NCI-H2227 treated with DMSO at 0.1 percent for 48 hours (cell line): ENCODE data around the gene SNX25.
A peak's percentile ranks its signal among the peaks of the same experiment; 100 is the strongest.

Experiments used
- DNase-seq: peaks from one replicate; lab custom pipeline; 2025; lab: John Stamatoyannopoulos, UW

SNX25 gene

DNA sequence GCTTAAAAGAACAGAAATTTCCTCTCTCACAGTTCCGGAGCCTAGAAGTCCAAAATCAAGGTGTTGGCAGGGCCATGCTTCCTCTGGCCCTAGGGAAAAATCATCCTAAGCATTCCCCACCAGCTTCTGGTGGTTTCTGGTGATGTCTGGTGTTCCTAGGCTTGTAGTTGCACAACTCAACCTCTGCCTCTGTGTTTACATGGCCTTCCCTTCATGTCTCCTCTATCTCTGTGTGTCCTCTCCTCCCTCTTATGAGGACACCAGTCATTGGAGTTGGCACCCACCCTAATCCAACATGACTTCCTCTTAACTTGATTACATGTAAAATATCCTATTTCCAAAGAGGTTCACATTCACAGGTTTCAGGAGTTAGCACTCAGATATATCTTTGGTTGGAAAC lies 170.9 kb downstream of the SNX25 start:
- DNase-seq, result no peak

DNA sequence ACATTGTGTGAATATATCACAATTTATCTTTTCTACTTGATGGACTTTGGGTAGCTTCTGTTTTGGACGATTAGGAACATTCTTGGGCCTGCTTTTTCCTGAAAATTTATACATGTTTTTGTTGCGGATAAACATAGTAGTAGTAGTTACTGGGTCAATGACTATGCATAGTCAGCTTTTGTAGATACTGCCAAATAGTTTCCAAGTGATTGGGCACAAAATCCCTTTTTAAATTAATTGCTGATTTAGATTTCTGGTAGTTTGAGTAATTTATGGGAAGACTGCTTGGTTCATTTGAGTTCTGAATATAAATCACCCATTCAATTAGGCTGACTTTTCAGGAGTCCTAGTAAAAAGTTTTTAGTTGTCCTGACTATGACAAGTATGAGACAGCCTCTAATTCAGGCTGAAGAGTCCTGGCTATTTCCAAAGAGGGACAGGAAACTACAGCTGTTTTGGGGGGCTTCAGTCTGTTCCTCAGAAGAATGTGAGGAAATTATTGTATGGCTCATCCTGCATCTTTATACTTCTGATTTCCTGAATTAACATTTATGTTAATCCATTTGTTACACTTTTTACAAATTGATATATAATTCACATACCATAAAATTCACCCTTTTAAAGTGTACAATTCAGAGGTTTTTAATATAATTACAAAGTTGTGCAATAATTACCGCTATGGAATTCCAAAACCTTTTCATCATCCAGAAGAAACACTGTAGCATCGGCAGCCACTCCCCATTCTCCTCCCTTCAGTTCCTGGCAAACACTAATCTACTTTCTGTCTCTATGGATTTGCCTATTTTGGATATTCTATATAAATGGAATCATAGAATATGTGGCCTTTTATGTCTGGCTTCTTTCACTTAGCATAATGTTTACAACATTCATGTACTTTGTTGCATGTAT lies 172.1 kb downstream of the SNX25 start:
- DNase-seq, result no peak

DNA sequence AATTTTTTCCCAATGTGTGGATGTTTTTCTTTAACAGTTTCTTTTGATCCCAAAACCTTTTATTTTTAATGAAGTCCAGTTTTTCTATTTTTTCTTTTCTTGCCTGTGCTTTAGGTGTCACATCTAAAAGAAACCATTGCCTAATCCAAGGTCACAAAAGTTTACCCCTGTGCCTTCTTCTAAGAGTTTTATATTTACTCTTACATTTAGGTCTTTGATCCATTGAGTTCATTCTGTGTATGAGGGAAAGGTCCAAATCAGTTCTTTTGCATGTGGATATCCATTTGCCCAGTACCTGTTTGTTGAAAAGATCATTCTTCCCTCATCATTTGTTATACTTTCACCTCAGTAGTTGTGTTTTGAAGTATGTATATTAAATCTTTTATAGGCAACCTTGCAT lies 173.4 kb downstream of the SNX25 start:
- DNase-seq, result no peak

DNA sequence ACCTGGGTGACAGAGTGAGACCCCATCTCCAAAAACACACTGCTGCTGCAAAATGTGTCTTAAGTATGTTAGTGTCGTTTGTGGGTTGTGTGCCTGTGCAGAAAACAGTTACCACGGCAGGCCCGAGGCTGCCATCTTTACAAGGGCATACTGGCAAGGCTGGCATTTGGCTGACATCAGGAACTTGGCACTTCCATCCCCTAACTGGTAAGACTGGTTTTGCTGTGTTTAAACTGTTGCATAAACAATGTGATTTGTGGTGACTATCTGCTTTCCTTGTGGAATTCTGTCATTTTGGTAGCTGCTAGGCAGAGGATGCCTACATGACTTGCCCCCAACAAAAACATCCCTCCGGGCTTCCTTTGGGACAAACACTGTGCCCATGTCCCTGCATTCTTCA lies 174.1 kb downstream of the SNX25 start:
- no peak for DNase-seq

DNA sequence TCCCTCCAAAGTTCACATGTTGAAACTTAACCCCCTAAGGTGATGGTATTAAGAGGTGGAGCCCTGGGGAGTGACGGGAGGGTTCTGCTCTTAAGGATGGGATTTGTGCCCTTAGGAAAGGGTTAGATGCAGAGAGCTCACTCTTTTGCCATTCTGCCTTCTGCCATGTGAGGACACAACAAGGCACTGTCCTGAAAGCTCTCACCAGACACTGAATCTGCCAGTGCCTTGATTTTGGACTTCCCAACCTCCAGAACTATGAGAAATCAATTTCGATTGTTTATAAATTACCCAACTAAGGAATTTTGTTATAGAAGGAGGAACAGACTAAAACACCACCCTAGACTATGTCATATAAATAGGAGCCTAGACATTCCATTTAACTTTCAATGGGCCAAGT lies 174.7 kb downstream of the SNX25 start:
- DNase-seq, result no peak

DNA sequence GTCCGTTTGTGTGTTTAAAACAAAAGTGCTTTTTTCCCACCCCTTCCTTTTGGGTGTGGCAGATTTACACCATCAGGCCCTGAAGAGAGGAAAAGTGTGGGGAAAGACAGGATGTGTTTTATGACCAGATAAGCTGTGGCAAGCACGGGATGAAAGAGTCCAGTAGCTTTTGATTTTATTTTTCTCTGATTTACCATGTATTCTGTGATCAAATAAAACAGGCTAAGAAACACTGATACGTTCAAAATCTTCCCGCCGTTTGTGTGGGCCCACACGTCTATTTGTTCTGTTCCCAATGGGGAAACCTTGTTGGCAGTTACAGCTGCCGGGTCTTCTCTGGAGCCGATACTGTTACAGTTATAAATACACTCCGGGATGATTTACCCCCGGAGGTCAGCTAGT lies 175.5 kb downstream of the SNX25 start:
- peak; percentile 27 for DNase-seq

DNA sequence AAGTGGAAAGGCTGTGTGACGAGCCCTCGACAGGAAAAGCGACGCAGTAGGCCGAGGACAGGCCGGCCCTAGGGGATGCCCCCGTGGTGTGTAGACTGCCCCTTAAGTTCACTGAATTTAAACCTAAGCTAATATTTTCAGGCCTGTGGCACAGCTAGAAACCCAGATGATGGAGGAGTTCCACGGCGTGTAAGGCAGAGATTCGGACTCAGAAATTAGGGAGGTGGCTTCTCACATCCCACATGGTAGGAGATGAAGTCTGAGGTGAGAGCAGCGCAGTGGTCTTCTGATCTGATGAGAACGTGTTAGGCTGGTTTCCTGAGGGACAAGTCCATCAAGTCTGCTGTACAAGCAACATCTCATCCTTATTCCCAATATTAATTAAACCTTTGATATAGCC lies 178.6 kb downstream of the SNX25 start:
- no peak for DNase-seq

DNA sequence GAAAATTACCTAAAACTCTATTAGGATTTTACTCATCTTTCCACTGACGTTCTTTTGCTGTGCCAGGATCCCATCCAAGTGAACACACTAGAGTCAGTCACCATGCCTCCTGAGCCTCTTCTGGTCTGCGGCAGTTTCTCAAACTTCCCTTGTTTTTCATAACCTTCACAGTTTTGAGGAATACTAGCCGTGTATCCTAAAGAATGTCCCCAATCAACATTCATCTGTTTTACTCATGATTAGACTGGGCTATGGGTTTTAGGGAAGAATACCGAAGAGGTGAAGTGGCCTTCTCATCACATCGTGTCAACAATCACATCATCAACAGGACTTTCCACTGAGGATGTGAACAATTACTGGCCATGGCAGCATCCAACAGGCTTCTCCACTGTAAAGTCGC lies 181.5 kb downstream of the SNX25 start:
- DNase-seq, result no peak

DNA sequence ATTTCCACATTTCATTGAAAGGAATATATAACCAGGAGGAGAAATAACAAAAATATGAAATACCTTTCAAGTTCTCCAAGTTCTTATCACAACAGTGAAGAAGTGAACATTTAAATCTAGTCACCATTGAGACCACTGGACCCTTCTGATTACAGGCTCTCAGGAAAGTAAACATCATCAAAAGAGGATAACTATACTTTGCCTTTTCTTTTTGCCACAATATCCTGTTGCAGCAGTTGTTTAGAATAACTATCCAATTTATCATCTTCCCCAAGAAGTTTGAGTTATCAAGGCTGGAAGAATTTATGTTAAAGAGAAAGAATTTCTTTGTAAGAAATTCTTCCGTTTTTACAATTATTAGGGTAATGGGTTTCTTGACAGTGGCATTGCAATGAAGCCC lies 182.8 kb downstream of the SNX25 start:
- no peak for DNase-seq

DNA sequence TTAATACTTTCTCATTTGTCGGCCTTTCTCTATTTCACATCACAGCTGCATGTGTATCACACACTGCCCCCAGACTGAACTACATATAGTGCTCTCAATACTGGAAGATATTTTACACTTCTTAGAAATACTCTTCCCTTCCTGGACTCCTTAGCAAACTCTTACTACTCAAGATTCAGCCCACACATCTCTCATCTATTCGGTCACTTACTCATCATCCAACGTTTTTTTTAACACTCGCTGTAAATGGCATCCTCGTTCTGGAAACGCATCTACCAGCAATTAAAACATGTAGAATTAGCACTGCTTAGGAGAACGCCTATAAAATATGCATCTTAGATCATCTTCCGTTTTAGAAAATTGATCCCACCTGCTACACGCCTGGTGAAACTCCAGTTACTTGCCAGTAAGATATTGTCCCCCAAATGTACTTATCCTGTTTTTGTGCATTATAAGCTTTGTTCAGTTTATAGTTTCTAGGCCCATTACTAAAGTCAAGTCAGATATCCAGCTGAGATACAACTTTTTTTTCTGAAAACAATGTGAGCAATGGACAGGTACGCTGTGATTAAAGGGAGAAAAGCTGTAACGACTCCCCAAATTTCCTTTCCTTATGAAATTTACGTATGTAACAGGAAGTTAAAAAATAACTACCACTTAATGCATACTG lies 185.3 kb downstream of the SNX25 start:
- DNase-seq, result peak; percentile 4

DNA sequence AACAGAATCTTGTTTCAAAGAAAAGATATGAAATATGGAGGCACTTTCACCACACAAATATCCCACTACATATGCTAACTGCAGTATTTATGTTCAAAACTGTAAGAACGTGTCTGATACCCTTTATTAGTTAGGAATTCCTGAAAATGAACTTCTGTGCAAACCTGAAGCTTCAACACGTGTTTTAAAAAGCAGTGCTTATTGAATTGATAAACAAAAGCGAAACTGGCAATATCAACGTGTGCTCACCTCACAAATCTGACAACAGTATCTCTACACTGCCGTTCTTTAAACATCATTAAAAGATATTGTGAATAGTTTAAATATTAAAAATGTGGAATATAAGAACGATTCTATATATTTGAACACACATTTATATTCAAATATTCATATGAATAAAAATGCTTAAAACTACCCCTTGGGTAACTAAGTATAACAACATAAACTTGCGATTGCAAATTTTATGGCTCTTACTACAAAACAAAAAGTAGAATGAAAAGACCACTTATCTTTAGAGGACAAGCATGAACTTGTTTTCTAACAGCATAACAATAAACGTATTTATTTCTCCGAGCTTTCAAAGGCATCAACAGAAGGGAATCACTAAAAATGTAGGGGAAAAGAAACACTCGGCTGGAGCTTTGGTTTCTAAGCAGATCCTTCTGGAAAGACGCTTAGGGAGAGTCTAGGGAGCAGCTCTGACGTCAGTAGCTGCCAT lies 186.0 kb downstream of the SNX25 start, which contains the start of gene LRP2BP:
LRP2BP (minus strand) TSS at position 687 of the 718 bp plus-strand sequence. CDS start 17,738 bp downstream, outside the sequence.
- no peak for DNase-seq

DNA sequence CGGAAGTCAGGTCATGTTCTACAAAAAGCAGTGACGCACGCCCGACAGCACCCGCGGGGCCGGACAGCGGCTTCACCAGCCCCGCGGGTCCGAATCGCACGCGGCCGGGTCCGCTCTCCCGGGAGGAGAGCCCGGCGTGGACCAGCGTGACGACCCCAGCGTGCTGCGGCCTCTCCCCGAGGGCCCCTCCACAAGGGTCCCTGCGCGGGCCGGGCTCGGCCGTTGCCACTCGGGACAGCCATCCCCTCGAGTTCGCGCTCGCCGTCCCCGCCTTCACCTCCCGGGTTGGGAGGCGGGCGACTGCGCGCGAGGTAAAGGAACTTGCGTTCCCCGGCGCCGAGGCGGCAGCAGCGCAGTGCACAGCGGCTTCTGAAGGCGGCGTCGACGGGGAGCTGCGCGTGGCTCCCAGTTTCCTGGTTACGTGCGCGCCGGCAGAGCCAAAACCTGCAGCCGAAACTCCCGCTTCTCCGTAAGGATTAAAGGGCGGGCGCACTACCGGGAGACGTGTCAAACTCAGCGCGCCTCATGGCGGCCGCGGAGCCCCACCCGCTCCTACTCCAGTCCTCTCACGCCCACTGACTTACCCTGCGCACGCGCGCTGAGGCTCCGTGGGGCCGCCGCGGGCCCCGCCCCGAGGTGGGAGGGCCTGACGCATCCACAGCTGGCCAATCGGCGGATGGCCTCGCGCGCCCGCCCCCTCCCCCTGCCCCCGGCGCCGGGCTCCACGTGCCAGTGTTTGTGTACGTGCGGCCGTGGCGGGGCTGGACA lies 186.7 kb downstream of the SNX25 start:
- DNase-seq, result peak; percentile 92

DNA sequence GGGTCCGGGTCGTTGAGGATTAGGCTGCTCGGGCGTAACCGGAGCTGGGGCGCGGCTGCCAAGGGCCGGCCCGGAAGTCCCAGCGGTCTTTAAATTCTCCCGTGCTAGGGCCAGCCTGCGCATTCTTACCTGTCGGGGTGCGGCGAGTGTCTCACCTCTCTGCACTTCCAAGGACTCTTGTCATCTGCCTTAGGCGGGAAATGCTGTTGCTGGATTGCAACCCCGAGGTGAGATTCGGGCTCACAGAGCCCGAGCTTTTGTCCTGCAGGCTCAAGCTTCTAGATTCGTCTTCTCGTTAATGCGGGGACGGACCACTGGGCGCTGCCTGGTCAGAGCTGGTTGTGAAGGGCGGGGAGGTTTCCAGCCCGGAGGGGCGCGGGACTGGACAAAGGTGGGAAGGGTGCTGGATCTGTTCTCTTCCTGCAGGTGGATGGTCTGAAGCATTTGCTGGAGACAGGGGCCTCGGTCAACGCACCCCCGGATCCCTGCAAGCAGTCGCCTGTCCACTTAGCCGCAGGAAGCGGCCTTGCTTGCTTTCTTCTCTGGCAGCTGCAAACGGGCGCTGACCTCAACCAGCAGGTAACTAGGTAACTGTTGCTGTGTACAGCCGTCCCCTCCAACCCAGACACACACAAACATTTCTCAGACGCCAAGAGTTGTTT lies 187.5 kb downstream of the SNX25 start, which contains the start of gene ANKRD37:
ANKRD37 (plus strand) TSS at position 118 of the 662 bp plus-strand sequence; CDS start at position 201, 83 bp downstream.
- DNase-seq, result peak; percentile 45

DNA sequence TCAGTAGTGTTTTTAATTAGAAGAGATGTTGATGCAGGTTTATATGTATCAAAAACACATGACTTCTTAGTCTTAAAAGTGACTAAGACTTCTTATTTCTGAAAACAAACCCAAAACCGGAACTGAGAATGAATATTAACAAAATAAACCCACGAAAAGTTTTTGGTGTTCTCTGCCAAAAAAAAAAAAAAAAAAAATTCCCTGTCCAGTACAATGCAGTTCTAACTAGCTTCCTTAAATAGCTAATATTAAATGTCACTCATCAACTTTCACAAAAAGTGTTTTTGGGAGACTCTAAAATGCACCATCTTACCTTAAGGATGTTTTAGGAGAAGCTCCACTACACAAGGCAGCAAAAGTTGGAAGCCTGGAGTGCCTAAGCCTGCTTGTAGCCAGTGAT lies 189.2 kb downstream of the SNX25 start:
- no peak for DNase-seq

DNA sequence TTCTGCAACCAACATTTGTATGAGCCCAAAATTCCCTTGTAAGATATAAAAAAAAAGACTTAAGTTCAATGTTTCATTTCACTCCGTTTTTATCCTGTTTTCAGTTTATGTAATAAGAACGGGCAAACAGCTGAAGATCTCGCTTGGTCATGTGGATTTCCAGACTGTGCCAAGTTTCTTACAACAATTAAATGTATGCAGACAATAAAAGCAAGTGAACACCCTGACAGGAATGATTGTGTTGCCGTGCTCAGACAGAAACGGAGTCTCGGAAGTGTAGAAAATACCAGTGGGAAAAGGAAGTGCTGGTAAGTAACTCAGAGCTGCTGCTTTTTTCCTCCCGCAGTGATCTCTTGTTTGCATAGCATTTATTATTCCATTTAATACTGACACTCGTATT lies 190.1 kb downstream of the SNX25 start:
- DNase-seq, result no peak

DNA sequence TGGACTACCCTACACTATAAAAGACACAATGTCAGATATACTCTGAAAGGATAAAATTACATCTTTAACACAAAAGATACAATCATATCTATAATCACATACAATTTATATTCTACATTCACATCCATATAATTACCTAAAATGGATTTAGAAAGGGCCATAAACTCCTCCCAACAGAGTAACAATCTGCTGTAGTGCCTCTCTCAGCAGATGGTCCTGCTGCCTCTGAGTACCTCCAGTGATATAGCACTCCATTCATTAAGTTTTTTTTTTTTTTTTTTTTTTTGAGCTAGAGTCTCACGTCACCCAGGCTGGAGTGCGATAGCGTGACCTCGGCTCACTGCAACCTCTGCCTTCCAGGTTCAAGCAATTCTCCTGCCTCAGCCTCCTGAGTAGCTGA lies 194.6 kb downstream of the SNX25 start:
- peak; percentile 80 for DNase-seq

DNA sequence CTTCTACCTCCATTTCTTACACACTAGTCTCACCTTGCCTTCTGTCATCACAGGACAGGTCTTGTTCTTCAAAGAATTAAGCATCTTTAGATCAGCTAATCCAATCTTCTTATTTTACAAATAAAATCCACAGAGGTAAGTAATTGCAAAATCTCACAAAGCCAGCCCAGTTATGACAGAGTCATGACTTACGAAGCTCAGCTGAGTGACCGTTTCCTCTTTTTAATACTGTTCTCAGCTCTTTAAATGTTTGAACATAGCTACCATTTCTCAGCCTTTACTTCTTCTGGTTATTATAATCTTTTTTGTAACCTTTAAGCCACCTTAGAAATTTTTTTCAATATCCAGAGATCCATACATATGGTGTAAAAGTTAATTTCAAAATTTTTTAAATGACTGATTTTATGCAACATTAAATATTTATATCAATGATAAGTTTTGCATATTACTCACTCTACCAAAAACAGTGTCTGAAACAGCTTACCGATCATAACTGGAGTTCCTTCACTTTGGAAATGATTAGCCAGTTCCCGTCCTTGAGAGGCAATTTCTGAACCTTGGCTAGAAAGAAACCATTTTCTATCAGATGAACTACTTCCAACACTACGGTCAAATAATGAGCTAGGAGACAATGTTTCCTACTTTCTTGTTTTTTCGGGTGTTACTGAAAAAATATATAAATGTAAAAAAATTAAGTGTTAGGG lies 196.1 kb downstream of the SNX25 start:
- no peak for DNase-seq

DNA sequence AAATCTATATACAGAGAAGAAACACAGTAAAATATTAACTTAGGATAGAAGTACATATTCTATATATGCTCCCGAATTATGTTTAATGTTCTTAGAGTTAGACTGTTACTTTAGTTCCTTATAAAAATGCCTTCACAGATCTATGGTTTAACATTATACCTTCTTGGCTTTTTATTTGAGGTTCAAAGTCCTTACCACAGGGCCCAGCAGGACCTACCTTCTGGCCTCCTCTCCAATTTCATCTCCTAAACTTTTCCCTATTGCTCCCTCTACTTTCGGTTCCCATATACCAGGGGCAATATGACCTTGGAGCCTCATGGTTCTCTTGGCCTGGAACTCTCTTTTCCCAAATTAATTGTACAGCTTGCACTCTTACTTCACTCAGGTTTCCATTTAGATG lies 199.0 kb downstream of the SNX25 start:
- DNase-seq, result no peak

DNA sequence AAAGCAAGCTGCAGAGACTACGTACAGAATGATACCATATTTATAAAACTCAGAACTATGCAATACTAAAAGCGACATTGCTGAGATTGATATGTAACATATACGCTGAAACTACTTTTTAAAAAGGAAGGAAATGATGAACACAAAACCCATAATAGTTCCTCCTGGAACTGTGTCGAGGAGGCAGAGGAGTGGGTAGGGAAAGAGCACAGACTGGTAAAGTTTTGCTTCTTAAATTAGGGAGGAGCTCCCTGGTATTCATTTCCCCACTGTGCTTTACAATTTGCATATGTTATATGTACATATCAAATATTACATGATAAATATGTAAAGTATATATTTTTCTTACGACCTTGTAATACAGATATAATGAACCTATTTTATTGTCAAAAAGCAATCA lies 202.5 kb downstream of the SNX25 start:
- no peak for DNase-seq

DNA sequence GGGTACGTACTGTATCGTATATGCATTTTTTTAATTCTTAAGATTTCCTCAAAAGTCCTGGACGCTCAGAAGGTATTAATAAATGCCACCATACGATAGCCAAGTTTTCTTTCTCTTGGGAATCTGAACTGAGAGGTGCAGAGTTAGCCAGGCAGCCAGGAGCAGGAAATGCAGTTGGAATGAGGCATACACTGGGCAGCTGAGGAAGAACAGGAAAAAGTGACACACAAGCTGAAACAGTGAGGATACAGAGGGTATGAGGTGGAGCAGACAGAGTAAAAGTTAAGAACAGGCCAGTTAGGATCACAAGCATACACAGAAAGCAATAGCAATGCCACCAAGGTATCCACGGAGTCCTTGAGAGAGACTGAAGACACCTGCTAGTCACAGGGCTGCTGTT lies 203.0 kb downstream of the SNX25 start:
- DNase-seq, result no peak
